GM12891 (cell line): Measurements from ENCODE around the gene ADAMTSL1.

Experiments used
- PAX5 ChIP-seq: IDR thresholded peaks from 2 replicates; pipeline ENCODE4 v1.6.1; 2011; ENCODE audit warnings: low read length, moderate library complexity, mild to moderate bottlenecking; ENCODE audit not compliant: insufficient read depth, severe bottlenecking
- POLR2A ChIP-seq: IDR thresholded peaks from 2 replicates; pipeline ENCODE4 v1.6.1; 2011; ENCODE audit warnings: low read depth, low read length, control low read depth
- POLR2AphosphoS5 ChIP-seq: IDR thresholded peaks from 2 replicates; pipeline ENCODE4 v1.6.1; 2011; ENCODE audit warnings: low read depth, low read length, control low read depth
- TAF1 ChIP-seq: IDR thresholded peaks from 2 replicates; pipeline ENCODE4 v1.6.1; 2011; ENCODE audit warnings: low read depth, low read length, control low read depth

- no peak for TF ChIP-seq POLR2A
- TF ChIP-seq TAF1, result no peak
- TF ChIP-seq PAX5, result no peak
- TF ChIP-seq POLR2AphosphoS5, result no peak
These were observed 5.5 kb downstream of the ADAMTSL1 start for GRCh38 chr9:18479405-18479804.
